Measurements from ENCODE around the gene CPD. TPM values are rescaled to one million over a fixed set of nuclear protein-coding genes. Genes with fewer than 3 reads are reported as not detected.
"Not testable (repeated sequence)": the region's sequence is repeated elsewhere in the genome, so short reads cannot be mapped to it uniquely, and the experiment has no call there.

Gene CPD
- total RNA-seq, 4 donors from 2014 or later: 38.5 to 112 (median 60.3) TPM

- Histone ChIP-seq H3K4me3 (no peak overlapping the region), H3K9me3 (no peaks in the 10 kb centered on the region), H3K27me3 (no peaks in the 10 kb centered on the region), H3K27ac (no peak overlapping the region), H3K36me3 (peaks cover 2 to 83% (median 5%) of the 10 kb centered on the region in 3 donors), H3K4me1 (peaks cover 0 to 2% (median under 1%) of the 10 kb centered on the region in 4 donors)
- TF ChIP-seq EP300 (IDR thresholded peaks at IDR 0.05) (no peak), CTCF (IDR thresholded peaks at IDR 0.05) (no peak), POLR2A (IDR thresholded peaks at IDR 0.05) (no peak)
- no peak for DNase-seq (ENCODE audit: low spot score in 2 of 2)
- WGBS, 2 donors: 84 to 89% methylated on average over 4 of the region's 4 CpGs
Observed at GRCh38 chr17:30454635-30455034, 75.9 kb downstream of the CPD start.

- Histone ChIP-seq H3K9me3 (no peaks in the 10 kb centered on the region), H3K4me1 (no peaks in the 10 kb centered on the region), H3K27me3 (no peaks in the 10 kb centered on the region), H3K27ac (no peak overlapping the region), H3K36me3 (peaks cover 2 to 76% (median 5%) of the 10 kb centered on the region in 3 donors), H3K4me3 (no peak overlapping the region)
- DNase-seq (ENCODE audit: low spot score in 2 of 2): no peak
- TF ChIP-seq POLR2A (IDR thresholded peaks at IDR 0.05) (no peak), EP300 (IDR thresholded peaks at IDR 0.05) (no peak), CTCF (IDR thresholded peaks at IDR 0.05) (no peak)
- WGBS, 2 donors: 82 to 90% methylated on average over 6 of the region's 6 CpGs
Observed at GRCh38 chr17:30458371-30458770, 79.6 kb downstream of the CPD start.

GRCh38 chr17:30458797-30459413, 80.2 kb downstream of the CPD start:
- WGBS, 2 donors: 81 to 86% methylated on average over 5 of the region's 5 CpGs

GRCh38 chr17:30468465-30468864, 89.7 kb downstream of the CPD start:
- WGBS, 2 donors: 96% methylated on average over 2 of the region's 2 CpGs
- Histone ChIP-seq H3K9me3 (no peaks in the 10 kb centered on the region), H3K4me1 (no peaks in the 10 kb centered on the region), H3K36me3 (peaks cover 0 to 23% (median 0%) of the 10 kb centered on the region in 3 donors), H3K27ac (no peak overlapping the region), H3K4me3 (no peak overlapping the region), H3K27me3 (no peaks in the 10 kb centered on the region)
- TF ChIP-seq EP300 (IDR thresholded peaks at IDR 0.05) (no peak), CTCF (IDR thresholded peaks at IDR 0.05) (no peak), POLR2A (IDR thresholded peaks at IDR 0.05) (no peak)
- no peak for DNase-seq (ENCODE audit: low spot score in 2 of 2)

More at GRCh38 chr17:30458797-30459413, 80.2 kb downstream of the CPD start:
- not testable (repeated sequence) for H3K27ac ChIP-seq; H3K27me3 ChIP-seq; H3K9me3 ChIP-seq; H3K4me3 ChIP-seq; DNase-seq (ENCODE audit: low spot score in 2 of 2); H3K4me1 ChIP-seq
- peaks cover 2 to 72% (median 5%) of the 10 kb centered on the region in 3 donors for H3K36me3 ChIP-seq

- no peak for DNase-seq (ENCODE audit: low spot score in 2 of 2)
- 67 to 69% methylated on average over 10 of the region's 10 CpGs for WGBS, 2 donors
- peaks cover 0 to 7% (median 6%) of the 10 kb centered on the region in 4 donors for H3K4me1 ChIP-seq
- TF ChIP-seq CTCF (IDR thresholded peaks at IDR 0.05) (no peak), POLR2A (IDR thresholded peaks at IDR 0.05) (no peak), EP300 (IDR thresholded peaks at IDR 0.05) (no peak)
- no peaks in the 10 kb centered on the region for H3K27me3 ChIP-seq
- no peaks in the 10 kb centered on the region for H3K9me3 ChIP-seq
- H3K4me3 ChIP-seq: no peak overlapping the region
- no peaks in the 10 kb centered on the region for H3K36me3 ChIP-seq
- no peak overlapping the region for H3K27ac ChIP-seq
Observed at GRCh38 chr17:30472238-30472890, 93.6 kb downstream of the CPD start.

Data from tibial nerve (tissue), 4 donors.